Epithelial cell of esophagus (primary cell): ENCODE data around the gene GADD45G.

Experiments
- DNase-seq: peaks from one replicate; pipeline ENCODE4 v3.0.0; 2010; ENCODE audit warnings: low read depth
- H3K4me3 ChIP-seq: 2 replicates; pipeline ENCODE4 v1.5.1; 2011; ENCODE audit warnings: mild to moderate bottlenecking, low read length, control low read depth
- CTCF ChIP-seq: IDR thresholded peaks from 2 replicates; pipeline ENCODE4 v1.5.1; 2011; ENCODE audit warnings: low read depth, mild to moderate bottlenecking, low read length, control low read depth, inconsistent platforms; ENCODE audit not compliant: insufficient read depth; ENCODE audit errors: missing control alignments

Gene GADD45G

GRCh38 chr9:89603767-89604665 lies 796 bp upstream of the GADD45G start:
- peak overlapping the region; percentile 14 for H3K4me3 ChIP-seq

GRCh38 chr9:89605465-89606048 lies 745 bp downstream of the GADD45G start:
- peak overlapping the region; percentile 51 for H3K4me3 ChIP-seq
- TF ChIP-seq CTCF: no peak
- peak; percentile 50 for DNase-seq

More at GRCh38 chr9:89603767-89604665, 796 bp upstream of the GADD45G start:
- DNase-seq: peak; percentile 42
- TF ChIP-seq CTCF: peak; percentile 42

GRCh38 chr9:89606049-89606623 lies 1.3 kb downstream of the GADD45G start:
- TF ChIP-seq CTCF: no peak
- H3K4me3 ChIP-seq: peak overlapping the region; percentile 51
- peak; percentile 83 for DNase-seq

- DNase-seq: no peak
- no peak overlapping the region for H3K4me3 ChIP-seq
- no peak for TF ChIP-seq CTCF
Observed at GRCh38 chr9:89606624-89607311, 2.0 kb downstream of the GADD45G start.

GRCh38 chr9:89608641-89609335 lies 4.0 kb downstream of the GADD45G start:
- no peak for TF ChIP-seq CTCF
- no peak overlapping the region for H3K4me3 ChIP-seq
- no peak for DNase-seq

- TF ChIP-seq CTCF: no peak
- no peak for DNase-seq
- H3K4me3 ChIP-seq: no peak overlapping the region
Observed at GRCh38 chr9:89609426-89610006, 4.7 kb downstream of the GADD45G start.
